H9 (cell line): Measurements from ENCODE around the gene WRAP53. TPM values are rescaled to one million over a fixed set of nuclear protein-coding genes. Genes with fewer than 3 reads are reported as not detected.

ENCODE experiments used
- DNase-seq: peaks from one replicate; pipeline ENCODE4 v3.0.0-alpha.2; 2017
- H2AFZ ChIP-seq: one replicate; pipeline ENCODE4 v1.6.1; 2013; ENCODE audit warnings: mild to moderate bottlenecking, low read length, control low read depth, moderate library complexity
- H2AK5ac ChIP-seq: 2 replicates; pipeline ENCODE4 v1.6.1; 2013; ENCODE audit warnings: low read length, control low read depth, mixed read lengths; ENCODE audit not compliant: insufficient read length
- H2BK120ac ChIP-seq: one replicate; pipeline ENCODE4 v1.6.1; 2013; ENCODE audit warnings: low read depth, mild to moderate bottlenecking, low read length, control low read depth, inconsistent platforms; ENCODE audit not compliant: poor library complexity, severe bottlenecking
- H2BK12ac ChIP-seq: 2 replicates; pipeline ENCODE4 v1.6.1; 2013; ENCODE audit warnings: low read length, control low read depth, mixed read lengths, low read depth; ENCODE audit not compliant: insufficient read length
- H2BK15ac ChIP-seq: 2 replicates; pipeline ENCODE4 v1.6.1; 2013; ENCODE audit warnings: low read depth, low read length, control low read depth
- H2BK20ac ChIP-seq: one replicate; pipeline ENCODE4 v1.6.1; 2013; ENCODE audit warnings: low read depth, mild to moderate bottlenecking, low read length, control low read depth, inconsistent platforms; ENCODE audit not compliant: poor library complexity, severe bottlenecking
- H2BK5ac ChIP-seq: 2 replicates; pipeline ENCODE4 v1.6.1; 2013; ENCODE audit warnings: low read length, control low read depth, mixed read lengths; ENCODE audit not compliant: insufficient read length
- H3K14ac ChIP-seq: 2 replicates; pipeline ENCODE4 v1.6.1; 2013; ENCODE audit warnings: low read length, control low read depth; ENCODE audit not compliant: insufficient read depth
- H3K18ac ChIP-seq: 2 replicates; pipeline ENCODE4 v1.6.1; 2013; ENCODE audit warnings: low read depth, mild to moderate bottlenecking, mixed read lengths, low read length, control low read depth; ENCODE audit not compliant: insufficient read length
- H3K23ac ChIP-seq: 2 replicates; pipeline ENCODE4 v1.6.1; 2013; ENCODE audit warnings: low read length, control low read depth, mixed read lengths, low read depth; ENCODE audit not compliant: insufficient read length
- H3K23me2 ChIP-seq: 2 replicates; pipeline ENCODE4 v1.6.1; 2013; ENCODE audit warnings: low read depth, mild to moderate bottlenecking, mixed read lengths, low read length, control low read depth; ENCODE audit not compliant: insufficient read length, poor library complexity, severe bottlenecking
- H3K27ac ChIP-seq: 2 replicates; pipeline ENCODE4 v1.5.1; 2013; ENCODE audit warnings: low read length, control low read depth, mixed read lengths, low read depth; ENCODE audit not compliant: insufficient read length
- H3K27me3 ChIP-seq: 2 replicates; pipeline ENCODE4 v1.6.1; 2013; ENCODE audit warnings: low read length, control low read depth, inconsistent platforms; ENCODE audit not compliant: insufficient read depth
- H3K4ac ChIP-seq: 2 replicates; pipeline ENCODE4 v1.6.1; 2013; ENCODE audit warnings: low read depth, mild to moderate bottlenecking, control low read depth, inconsistent platforms, low read length, moderate library complexity
- H3K4me1 ChIP-seq: 2 replicates; pipeline ENCODE4 v1.6.1; 2013; ENCODE audit warnings: low read length, control low read depth, inconsistent platforms; ENCODE audit not compliant: insufficient read depth
- H3K4me2 ChIP-seq: 2 replicates; pipeline ENCODE4 v1.6.1; 2013; ENCODE audit warnings: low read length, control low read depth, mixed read lengths; ENCODE audit not compliant: insufficient read length, insufficient read depth
- H3K56ac ChIP-seq: 2 replicates; pipeline ENCODE4 v1.6.1; 2013; ENCODE audit warnings: low read depth, mild to moderate bottlenecking, mixed read lengths, low read length, control low read depth; ENCODE audit not compliant: insufficient read length
- H3K79me1 ChIP-seq: 2 replicates; pipeline ENCODE4 v1.6.1; 2013; ENCODE audit warnings: low read depth, mild to moderate bottlenecking, moderate library complexity, low read length, control low read depth, inconsistent platforms; ENCODE audit not compliant: insufficient read depth, poor library complexity, severe bottlenecking
- H3K79me2 ChIP-seq: 2 replicates; pipeline ENCODE4 v1.6.1; 2013; ENCODE audit warnings: low read length, control low read depth, inconsistent platforms; ENCODE audit not compliant: insufficient read depth
- H3K9ac ChIP-seq: 2 replicates; pipeline ENCODE4 v1.6.1; 2013; ENCODE audit warnings: low read length, control low read depth, mixed read lengths; ENCODE audit not compliant: insufficient read length; ENCODE audit errors: extremely low read depth
- H3K9me3 ChIP-seq: one replicate; pipeline ENCODE4 v1.6.1; 2013; ENCODE audit warnings: low read depth, low read length, inconsistent platforms; ENCODE audit not compliant: control insufficient read depth
- H3T11ph ChIP-seq: one replicate; pipeline ENCODE4 v1.6.1; 2013; ENCODE audit warnings: mild to moderate bottlenecking, low read length, control low read depth, inconsistent platforms
- H4K20me1 ChIP-seq: one replicate; pipeline ENCODE4 v1.6.1; 2013; ENCODE audit not compliant: control insufficient read depth, insufficient read length, insufficient read depth
- H4K5ac ChIP-seq: 2 replicates; pipeline ENCODE4 v1.6.1; 2013; ENCODE audit warnings: low read depth, mild to moderate bottlenecking, mixed read lengths, low read length, control low read depth; ENCODE audit not compliant: insufficient read length
- H4K8ac ChIP-seq: replicated peaks from 2 replicates; pipeline ENCODE4 v1.6.1; 2013; ENCODE audit warnings: low read length, control low read depth, mixed read lengths, low read depth; ENCODE audit not compliant: insufficient read length
- H4K91ac ChIP-seq: 2 replicates; pipeline ENCODE4 v1.6.1; 2013; ENCODE audit warnings: low read depth, mild to moderate bottlenecking, moderate library complexity, mixed read lengths, low read length, control low read depth; ENCODE audit not compliant: insufficient read length
- H3K27ac Mint-ChIP-seq, 3 experiments: 2 replicates in 2 of 3; 3 replicates in 1 of 3; pipeline ENCODE4 v1.8.0; 2020 to 2021; ENCODE audit warnings: mixed read lengths in 3 of 3, mild to moderate bottlenecking in 1 of 3, moderate library complexity in 1 of 3
- H3K27me3 Mint-ChIP-seq: 2 replicates; pipeline ENCODE4 v1.8.0; 2021; ENCODE audit warnings: low read depth, mild to moderate bottlenecking, moderate library complexity, mixed read lengths
- H3K36me3 Mint-ChIP-seq, 3 experiments: 2 replicates in 2 of 3; 3 replicates in 1 of 3; pipeline ENCODE4 v1.8.0; 2020 to 2021; ENCODE audit warnings: low read depth in 3 of 3, mixed read lengths in 3 of 3; ENCODE audit not compliant: insufficient read depth in 1 of 3
- H3K4me1 Mint-ChIP-seq, 2 experiments: 2 replicates each; pipeline ENCODE4 v1.8.0; 2020; ENCODE audit warnings: mixed read lengths in 2 of 2
- H3K4me3 Mint-ChIP-seq, 2 experiments: 2 replicates in 1 of 2; 3 replicates in 1 of 2; pipeline ENCODE4 v1.8.0; 2020 to 2021; ENCODE audit warnings: mild to moderate bottlenecking in 2 of 2, mixed read lengths in 2 of 2, moderate library complexity in 1 of 2
- H3K9me3 Mint-ChIP-seq, 2 experiments: 2 replicates in 1 of 2; 3 replicates in 1 of 2; pipeline ENCODE4 v1.8.0; 2020; ENCODE audit warnings: mild to moderate bottlenecking in 2 of 2, mixed read lengths in 2 of 2, moderate library complexity in 1 of 2
- CTCF ChIP-seq: fragments of 200-600 bp; sonication (generic); conservative IDR thresholded peaks from 3 replicates; pipeline ENCODE4 v1.8.0; 2021; ENCODE audit warnings: antibody characterized with exemption, mild to moderate bottlenecking
- WGBS: extraction: QIAGEN DNeasy Blood & Tissue Kit; methylation state at CpG from one replicate; pipeline ENCODE4 v1.1.7; 2013; ENCODE audit warnings: missing lambda C conversion rate, low lambda C conversion rate, mixed read lengths; ENCODE audit not compliant: insufficient read length; ENCODE audit errors: extremely low coverage; 5-methylcytosine and 5-hydroxymethylcytosine counted together
- total RNA-seq: library from RNA; stranded (reverse); gene quantifications from 2 replicates; pipeline ENCODE4 v1.2.1, GENCODE V29; 2021

WRAP53 gene
- total RNA-seq, 1 experiment from 2014 or later, result 27.0 TPM

- Mint-ChIP-seq H3K4me3 (no peak overlapping the region), H3K36me3 (peaks cover 0 to 7% (median 0%) of the 10 kb centered on the region in 3 experiments; a peak in 3 of 7 replicates), H3K27me3 (peaks cover 50% of the 10 kb centered on the region), H3K4me1 (peaks cover 42 to 62% of the 10 kb centered on the region in 2 experiments), H3K27ac (0 out of 7 replicates have a peak overlapping the region, but pooled peaks of 1 of the 3 experiments have one; percentile 12), H3K9me3 (no peaks in the 10 kb centered on the region)
- no peak overlapping the region for H3K27ac ChIP-seq
- no peak overlapping the region for H2BK120ac ChIP-seq
- H4K91ac ChIP-seq, result no peak overlapping the region
- no peak overlapping the region for H3K56ac ChIP-seq
- no peak overlapping the region for H4K8ac ChIP-seq
- H2BK20ac ChIP-seq, result no peak overlapping the region
- no peak overlapping the region for H3K4me2 ChIP-seq
- no peak overlapping the region for H2AK5ac ChIP-seq
- H3K79me2 ChIP-seq, result no peaks in the 10 kb centered on the region
- no peaks in the 10 kb centered on the region for H3K79me1 ChIP-seq
- H3K23me2 ChIP-seq, result peaks cover 8% of the 10 kb centered on the region
- H2AFZ ChIP-seq, result no peak overlapping the region
- H3K14ac ChIP-seq, result no peak overlapping the region
- no peak overlapping the region for H3K18ac ChIP-seq
- H3K9ac ChIP-seq, result no peak overlapping the region
- no peaks in the 10 kb centered on the region for H4K20me1 ChIP-seq
- H3K27me3 ChIP-seq, result no peaks in the 10 kb centered on the region; the same call in 1 of the 2 replicates
- H2BK5ac ChIP-seq, result no peak overlapping the region
- H3K9me3 ChIP-seq, result no peaks in the 10 kb centered on the region
- no peak overlapping the region for H4K5ac ChIP-seq
- no CpG with 5 or more reads among the region's 9 CpGs for WGBS
- peaks cover 3% of the 10 kb centered on the region for H3K4me1 ChIP-seq
- TF ChIP-seq CTCF, result no peak
- no peak overlapping the region for H3K4ac ChIP-seq
- H3T11ph ChIP-seq, result no peak overlapping the region
- H3K23ac ChIP-seq, result no peak overlapping the region
- no peak overlapping the region for H2BK12ac ChIP-seq
- DNase-seq, result no peak
- H2BK15ac ChIP-seq, result no peak overlapping the region
Measured at GRCh38 chr17:7713782-7714181, 25.5 kb downstream of the WRAP53 start.
